CD1c-positive myeloid dendritic cell (primary cell): ENCODE measurements around the gene SLC14A1.

ENCODE experiments used
- DNase-seq: peaks from one replicate; pipeline ENCODE4 v3.0.0-alpha.2; 2016; ENCODE audit errors: extremely low spot score

Gene SLC14A1

DNA sequence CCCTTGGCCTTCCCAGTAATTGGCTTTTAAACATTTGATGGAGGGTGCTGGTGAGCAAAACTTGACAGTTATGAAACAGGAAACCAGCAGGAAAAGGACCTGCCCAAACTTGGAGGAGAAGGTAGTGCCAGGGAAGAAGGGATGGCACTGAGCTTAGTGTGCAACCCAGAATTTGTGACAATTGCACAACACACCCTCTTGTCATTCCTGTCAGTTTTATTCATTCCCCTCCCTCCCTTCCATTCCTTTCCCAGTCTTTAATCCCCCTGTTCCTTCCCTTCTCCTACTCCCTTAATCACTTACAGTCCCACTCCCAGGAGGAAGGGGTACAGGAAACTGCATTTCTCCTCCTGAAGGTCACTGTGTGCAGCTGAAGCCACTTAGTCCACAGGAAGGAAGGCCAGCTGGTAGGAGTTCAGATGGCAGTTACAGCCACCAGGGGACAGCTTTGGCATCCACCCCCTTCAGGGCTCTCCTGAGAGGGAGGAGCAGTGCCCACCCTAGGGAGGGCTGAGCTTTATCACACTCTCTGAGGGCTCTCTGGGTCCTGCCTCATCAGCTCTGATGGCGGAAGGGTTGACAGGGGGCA, 77.5 kb downstream of the SLC14A1 start:
- no peak for DNase-seq
